Left cardiac atrium (tissue), 4 donors: Measurements from ENCODE around the gene MYL6B. TPM values are rescaled to one million over a fixed set of nuclear protein-coding genes. Genes with fewer than 3 reads are reported as not detected.

ENCODE experiments used
- ATAC-seq, 2 donors: fragments of 200-7000 bp; cut with Tn5 transposase; one replicate each; pipeline ENCODE4 v1.9.1; 2020; ENCODE audit warnings: mild to moderate bottlenecking in 2 of 2, moderate library complexity in 2 of 2
- DNase-seq: peaks from one replicate; pipeline ENCODE4 v3.0.0-alpha.2; 2020
- intact Hi-C, 2 donors: fragments of 100-400 bp; cut with DNase I; formaldehyde crosslinking; loops; one replicate each; pipeline versions ENCODE4 v1.14.1 to v1.15.1; 2022 to 2023
- total RNA-seq, 2 donors: library from RNA; stranded (reverse); fragmentation: NEBNext Ultra II Directional; extraction: Animal tissue kit (Norgen Biotek cat#: 25700); gene quantifications; one replicate each; pipeline ENCODE4 v1.2.1, GENCODE V29; 2021
- donor health status: DM: no; HTN: yes; CAD: no.
- donor health status: DM: no; HTN: yes; CAD: no; lungs with severe emphysema.
- donor health status: DM: yes; HTN: yes; CAD: no.
- donor health status: Dilated cardiomyopathy.

MYL6B gene
- total RNA-seq, 2 donors from 2014 or later: 40.5 to 42.5 TPM

DNA sequence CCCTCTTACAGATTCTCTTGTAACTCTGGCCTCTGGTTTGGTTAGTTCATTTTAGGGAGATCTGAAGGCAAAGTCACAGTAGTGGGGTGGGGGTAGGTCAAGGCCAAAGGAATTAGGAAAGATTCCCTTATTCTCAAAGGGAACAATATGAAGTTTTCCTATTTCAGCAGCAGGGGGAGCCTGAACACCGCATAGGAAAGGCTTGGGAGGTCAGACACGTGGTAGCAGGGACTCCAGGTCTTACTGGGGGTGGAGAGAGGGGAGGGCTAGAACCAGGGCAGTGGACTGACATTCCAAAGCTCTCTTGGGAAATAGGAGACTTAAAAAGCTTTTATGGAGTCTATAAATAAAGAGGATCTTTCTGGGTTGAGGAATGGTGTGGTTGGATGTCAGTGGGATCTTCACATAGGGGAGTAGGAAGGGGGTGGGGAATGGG is 33.0 kb upstream of the MYL6B start:
- DNase-seq: peak; percentile 81
- peak; percentile 48 to 53 for ATAC-seq
- intact Hi-C loops: loop anchor here in 1 of 2 donors (2.0 to 5.0 kb wide), 2 partner anchors 38 to 69 kb away; partner anchors contain the start of genes MYL6 and SMARCC2

DNA sequence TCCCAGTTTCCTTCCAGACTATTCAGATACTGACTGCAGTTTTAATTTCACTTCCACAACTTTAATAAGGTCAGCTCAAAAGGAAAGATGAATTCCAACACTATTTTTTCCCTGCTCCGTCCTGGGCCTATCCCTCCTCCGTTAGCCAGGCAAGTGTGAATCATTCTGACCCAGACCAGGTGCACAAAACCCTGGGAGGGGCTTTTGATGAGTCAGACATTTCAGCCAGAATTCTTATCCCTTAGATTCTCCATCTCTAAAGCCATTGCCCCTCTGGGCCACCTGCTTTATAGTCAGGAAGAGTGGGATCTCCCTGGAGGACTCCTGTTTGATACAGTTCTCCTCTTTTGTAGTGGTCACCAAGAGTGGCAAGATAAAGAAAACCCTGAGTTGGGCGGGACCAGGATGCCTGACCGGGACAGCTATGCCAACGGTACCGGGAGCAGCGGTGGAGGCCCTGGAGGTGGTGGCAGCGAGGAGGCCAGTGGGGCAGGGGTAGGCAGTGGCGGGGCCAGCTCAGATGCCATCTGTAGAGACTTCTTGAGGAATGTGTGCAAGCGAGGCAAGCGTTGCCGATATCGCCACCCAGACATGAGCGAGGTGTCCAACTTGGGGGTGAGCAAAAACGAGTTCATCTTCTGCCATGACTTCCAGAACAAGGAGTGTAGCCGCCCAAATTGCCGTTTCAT is 32.1 kb upstream of the MYL6B start:
- no peak for DNase-seq
- ATAC-seq: no peak
- intact Hi-C loops: no loop called here

DNA sequence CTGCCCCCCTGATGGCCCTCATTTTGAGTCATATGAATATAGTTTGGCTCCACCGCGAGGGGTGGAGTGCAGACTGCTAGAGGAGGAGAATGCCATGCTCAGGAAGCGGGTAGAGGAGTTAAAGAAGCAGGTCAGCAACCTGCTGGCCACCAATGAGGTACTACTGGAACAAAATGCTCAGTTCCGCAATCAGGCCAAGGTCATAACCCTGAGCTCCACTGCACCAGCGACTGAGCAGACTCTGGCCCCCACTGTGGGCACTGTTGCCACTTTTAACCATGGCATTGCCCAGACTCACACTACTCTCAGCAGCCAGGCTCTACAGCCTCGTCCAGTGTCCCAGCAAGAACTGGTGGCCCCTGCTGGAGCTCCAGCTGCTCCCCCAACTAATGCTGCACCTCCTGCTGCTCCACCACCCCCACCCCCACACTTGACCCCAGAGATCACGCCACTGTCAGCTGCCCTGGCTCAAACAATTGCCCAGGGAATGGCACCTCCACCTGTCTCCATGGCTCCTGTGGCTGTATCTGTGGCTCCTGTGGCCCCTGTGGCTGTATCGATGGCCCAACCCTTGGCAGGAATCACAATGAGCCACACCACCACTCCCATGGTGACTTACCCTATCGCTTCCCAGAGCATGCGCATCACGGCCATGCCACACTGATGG is 31.1 kb upstream of the MYL6B start:
- ATAC-seq (no peak), DNase-seq (no peak)
- intact Hi-C loops: no loop called here

DNA sequence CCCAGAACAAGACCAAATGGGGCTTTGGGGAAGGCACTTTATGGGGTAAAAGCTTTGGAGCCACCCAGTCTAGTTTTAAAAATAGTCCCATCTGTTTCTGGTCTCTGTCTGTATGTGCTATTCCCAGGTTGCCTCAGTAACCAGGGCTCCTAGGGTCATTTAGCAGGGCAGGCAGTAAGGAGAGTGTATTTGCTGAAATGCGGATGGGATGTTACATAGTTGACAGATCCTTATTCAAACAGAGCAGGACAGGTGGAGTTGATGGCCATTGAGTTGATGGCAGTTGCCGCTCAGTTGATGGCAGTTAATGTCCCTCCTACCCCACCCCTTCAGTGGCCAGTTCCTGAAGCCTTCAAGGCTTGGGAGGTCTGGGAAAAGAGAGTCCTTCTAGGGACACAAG is 29.8 kb upstream of the MYL6B start:
- ATAC-seq (no peak), DNase-seq (no peak)
- intact Hi-C loops: no loop called here

DNA sequence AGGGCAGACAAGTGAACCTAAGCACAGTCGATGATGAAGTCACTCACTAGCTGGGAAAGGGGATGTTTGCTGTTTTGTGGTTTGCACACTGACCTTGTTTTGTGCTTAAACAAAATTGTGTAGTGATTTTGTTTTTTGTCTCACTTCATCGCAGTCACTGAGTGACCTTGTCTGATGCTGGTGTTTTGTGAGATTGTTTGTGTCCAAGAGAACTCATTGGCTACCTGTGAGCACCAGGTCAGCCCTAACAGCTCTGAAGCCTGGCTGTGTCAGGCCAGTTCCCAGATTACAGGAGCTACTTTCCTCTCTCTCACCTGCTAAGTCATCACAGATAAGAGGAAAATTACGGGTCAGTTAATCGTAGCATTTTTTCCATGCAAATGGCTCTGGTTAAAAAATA is 28.3 kb upstream of the MYL6B start:
- ATAC-seq (no peak), DNase-seq (no peak)
- intact Hi-C loops: no loop called here

DNA sequence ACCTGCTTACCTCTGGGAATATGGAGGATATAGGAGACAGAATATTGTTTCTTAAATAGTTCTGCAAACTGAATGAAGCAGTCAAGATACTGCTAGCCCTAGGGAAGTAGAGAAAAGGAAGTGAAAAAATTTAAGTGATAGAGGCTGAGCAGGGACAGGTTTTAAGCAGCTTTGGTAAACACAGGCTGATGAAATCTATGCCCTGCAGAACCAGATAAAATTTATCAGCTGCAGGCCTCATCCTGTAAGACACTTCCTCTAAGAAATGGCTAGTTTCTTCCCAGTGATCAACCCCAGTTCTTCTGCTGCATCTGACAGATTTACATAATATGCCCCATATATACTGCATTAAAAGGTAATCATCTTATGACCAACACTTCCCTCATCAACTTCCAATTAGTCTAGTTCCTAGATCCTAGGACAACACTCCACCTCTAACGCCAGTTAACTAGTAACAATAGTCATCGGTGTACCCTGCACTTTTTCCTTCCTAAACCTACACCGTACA is 25.6 kb upstream of the MYL6B start:
- intact Hi-C loops: no loop called here
- no peak for ATAC-seq

DNA sequence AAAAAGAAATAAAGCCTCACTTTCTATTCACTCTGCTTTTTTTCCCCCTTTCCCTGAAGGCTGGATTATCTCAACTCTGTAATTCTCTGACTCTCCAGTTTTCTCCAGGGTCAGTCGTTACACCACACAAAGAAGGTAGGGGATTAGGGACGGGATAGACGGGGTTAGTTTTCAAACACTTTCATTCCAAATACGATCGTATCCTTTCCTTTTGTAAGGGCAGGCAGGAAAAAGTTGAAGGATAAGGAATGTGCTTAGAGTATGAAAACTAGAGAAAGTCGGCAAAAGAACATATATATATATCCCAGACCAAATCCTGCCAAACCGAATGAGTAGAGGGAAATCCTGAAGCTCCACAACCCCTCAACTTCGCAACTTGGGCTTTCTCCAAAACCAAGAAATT is 24.9 kb upstream of the MYL6B start:
- intact Hi-C loops: no loop called here
- DNase-seq (no peak), ATAC-seq (no peak)

More for the DNA sequence above, 25.6 kb upstream of the MYL6B start:
- no peak for DNase-seq

DNA sequence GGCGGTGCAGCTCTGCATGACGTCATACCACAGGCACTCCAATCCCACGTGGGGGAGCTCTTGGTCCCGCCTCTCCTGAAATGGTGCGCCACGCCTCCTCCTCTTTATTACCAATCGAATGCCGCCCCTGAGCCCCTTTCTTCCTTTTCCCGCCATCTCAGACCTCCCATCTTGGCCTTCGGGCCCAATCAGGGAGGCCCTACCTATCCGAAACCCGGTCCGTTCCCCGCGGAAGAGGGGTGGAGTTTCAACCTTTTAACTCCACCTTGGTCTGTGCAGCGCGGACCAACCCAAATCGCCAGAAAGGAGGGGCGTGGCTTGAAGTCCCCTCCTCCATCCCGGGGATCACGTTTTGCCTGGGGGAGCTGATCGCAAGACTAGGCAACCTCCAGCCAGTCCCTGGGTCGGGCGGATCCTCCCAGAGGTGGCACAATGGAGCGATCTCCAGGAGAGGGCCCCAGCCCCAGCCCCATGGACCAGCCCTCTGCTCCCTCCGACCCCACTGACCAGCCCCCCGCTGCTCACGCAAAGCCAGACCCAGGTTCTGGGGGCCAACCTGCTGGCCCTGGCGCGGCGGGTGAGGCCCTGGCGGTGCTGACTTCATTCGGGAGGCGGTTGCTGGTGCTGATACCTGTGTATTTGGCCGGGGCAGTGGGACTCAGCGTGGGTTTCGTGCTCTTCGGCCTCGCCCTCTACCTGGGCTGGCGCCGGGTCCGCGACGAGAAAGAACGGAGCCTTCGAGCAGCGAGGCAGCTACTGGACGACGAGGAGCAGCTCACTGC is 24.3 kb upstream of the MYL6B start, which contains the start of gene ESYT1:
TSS of gene ESYT1 (plus strand) at position 380 of the 782 bp plus-strand sequence. CDS start at position 433, 53 bp downstream.
- intact Hi-C loops: loop anchor here (2.0 kb wide), 2 partner anchors 31 to 61 kb away; partner anchors contain the start of genes MYL6 (in 1 of the 2) and SMARCC2 (in 1 of the 2)
- DNase-seq (peak; percentile 98), ATAC-seq (peak; percentile 95 to 96)

DNA sequence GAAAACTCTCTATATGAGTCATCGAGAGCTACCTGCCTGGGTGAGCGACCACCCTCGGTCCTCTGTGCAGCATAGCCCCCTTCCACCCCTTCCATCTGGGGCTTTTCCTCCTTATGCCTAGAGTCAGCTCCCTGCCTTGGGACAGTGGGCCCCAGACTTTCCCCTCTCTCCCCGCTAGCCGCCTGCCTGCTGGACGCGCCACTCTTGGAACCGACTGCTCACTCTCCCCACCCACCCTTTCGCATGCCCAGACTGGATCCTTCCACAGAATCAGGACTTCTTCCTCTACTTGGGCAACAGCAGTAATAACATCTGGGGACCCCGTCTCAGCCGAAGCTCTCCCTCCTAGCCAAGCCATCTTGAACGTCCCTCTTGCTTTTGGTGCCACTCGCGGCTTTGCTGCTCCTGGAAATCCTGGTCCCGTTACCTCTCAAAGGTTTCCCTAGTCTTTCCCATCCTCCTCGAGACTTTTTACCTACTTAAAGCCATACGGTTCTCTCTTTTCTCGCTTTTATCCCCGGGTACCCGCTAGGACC is 23.6 kb upstream of the MYL6B start:
- intact Hi-C loops: loop anchor here (2.0 kb wide), 2 partner anchors 30 to 60 kb away; partner anchors contain the start of genes MYL6 (in 1 of the 2) and SMARCC2 (in 1 of the 2)
- ATAC-seq: peak; percentile 10 to 19
- DNase-seq: no peak

DNA sequence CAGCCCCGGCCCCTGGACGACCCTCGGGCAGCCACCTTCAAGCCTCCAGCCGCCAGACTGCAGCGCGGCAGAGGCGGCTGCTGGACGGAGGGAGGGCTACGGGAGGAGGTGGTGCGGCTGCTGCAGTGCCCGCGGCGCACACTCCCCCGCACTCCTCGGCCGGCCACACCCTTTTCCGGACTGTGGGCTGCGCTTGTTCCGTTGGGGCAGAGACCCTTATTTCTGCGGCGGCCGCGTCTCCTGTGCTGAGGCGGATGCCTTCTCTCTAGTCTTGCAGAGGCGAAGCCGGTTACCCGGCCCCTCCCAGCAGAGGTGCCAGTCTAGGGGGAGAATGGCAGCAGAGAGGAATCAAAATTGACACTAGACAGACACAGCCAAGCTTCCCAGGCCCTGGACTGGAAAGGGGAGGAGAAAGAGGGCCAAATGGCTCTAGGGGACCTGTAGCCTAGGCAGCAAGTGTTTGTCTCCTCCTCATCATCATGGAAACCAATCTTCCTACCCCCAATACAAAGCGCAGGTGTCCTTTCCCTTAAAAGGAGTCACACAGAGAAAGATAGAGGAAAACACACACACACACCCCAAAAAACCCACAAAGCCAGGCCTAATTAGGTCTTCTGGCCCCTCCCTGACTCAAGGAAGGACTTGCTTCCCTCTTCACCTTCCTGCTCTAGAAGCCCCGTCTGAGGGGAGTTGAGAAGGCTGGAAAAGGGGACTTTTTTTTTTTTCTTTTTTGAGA is 23.0 kb upstream of the MYL6B start:
- DNase-seq (peak; percentile 80), ATAC-seq (peak; percentile 40 to 68)
- intact Hi-C loops: loop anchor here (2.0 kb wide), 2 partner anchors 29 to 59 kb away; partner anchors contain the start of genes MYL6 (in 1 of the 2) and SMARCC2 (in 1 of the 2)

DNA sequence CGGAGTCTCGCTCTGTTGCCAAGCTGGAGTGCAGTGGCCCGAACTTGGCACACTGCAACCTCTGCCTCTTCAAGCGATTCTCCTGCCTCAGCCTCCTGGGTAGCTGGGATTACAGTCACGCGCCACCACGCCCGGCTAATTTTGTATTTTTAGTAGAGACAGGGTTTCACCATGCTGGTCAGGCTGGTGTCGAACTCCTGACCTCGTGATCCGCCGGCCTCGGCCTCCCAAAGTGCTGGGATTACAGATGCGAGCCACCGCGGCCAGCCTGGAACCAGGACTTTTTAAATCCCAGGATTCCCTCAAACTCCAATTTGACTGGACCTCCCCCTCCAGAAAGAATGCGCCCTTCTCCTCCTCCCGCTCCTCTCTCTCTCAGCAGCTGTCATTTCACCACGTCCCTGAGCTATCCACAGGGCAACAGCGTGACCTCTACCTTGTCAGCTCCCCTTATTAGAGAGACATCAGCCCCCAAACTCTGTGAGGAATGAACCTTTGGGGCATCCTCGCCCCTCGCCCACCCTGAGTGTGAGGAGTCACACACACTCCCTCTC is 22.4 kb upstream of the MYL6B start:
- intact Hi-C loops: loop anchor here (2.0 kb wide), 2 partner anchors 29 to 59 kb away; partner anchors contain the start of genes MYL6 (in 1 of the 2) and SMARCC2 (in 1 of the 2)
- no peak for DNase-seq
- no peak for ATAC-seq

DNA sequence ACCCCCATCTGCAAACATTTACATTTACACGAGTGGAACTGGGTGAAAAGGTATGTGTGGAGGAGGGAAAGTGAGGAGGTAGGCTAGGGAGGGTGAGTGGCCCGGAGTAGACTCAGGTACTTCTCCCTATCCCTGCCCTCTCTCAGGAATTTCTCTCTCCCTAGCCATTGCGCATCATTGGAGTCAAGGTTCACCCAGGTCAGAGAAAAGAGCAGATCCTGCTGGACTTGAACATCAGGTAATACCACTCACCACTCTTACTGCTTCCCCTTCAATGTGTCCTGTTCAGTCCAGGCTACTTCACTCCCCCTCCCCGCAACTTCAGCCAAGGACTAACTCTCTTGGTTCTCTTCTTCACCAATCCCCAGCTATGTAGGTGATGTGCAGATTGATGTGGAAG is 21.5 kb upstream of the MYL6B start:
- ATAC-seq (no peak), DNase-seq (no peak)
- intact Hi-C loops: no loop called here

DNA sequence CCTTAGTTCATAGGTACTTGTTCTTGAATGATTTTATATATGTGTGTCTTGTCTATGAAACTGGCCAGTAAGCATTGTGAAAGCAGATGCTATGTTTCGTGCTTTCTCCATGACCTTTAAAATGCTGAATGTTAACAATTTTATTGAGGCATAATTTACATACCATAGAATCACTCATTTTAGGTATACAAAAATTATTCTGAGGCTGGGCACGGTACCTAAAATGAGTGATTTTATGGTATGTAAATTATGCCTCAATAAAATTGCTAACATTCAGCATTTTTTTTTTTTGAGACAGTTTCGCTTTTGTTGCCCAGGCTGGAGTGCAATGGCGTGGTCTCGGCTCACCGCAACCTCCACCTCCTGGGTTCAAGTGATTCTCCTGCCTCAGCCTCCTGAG is 17.5 kb upstream of the MYL6B start:
- intact Hi-C loops: no loop called here
- ATAC-seq (no peak), DNase-seq (no peak)

DNA sequence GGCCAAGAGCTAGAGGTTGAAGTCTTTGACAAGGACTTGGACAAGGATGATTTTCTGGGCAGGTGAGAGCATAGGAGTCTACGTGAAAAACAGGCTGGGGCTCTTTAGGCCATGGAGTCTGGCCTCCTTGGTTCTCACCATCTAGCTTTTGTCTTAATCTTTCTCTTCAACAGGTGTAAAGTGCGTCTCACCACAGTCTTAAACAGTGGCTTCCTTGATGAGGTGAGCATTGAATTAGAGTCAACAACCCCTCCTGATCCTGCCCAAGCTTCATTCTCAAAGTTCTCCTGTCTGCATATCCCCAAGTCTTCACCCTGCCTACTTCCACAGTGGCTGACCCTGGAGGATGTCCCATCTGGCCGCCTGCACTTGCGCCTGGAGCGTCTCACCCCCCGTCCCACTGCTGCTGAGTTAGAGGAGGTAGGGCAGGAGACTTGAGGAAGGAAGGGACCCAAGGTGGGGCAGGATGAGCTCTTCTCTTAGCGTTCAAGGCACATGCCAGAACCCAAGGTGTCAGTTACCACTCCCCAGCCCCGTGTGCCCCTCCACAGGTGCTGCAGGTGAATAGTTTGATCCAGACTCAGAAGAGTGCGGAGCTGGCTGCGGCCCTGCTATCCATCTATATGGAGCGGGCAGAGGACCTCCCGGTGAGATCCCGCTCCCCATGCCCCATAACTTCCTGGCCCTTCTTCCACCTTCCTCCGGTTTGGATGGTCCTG is 14.4 kb upstream of the MYL6B start:
- DNase-seq: no peak
- no peak for ATAC-seq
- intact Hi-C loops: no loop called here

DNA sequence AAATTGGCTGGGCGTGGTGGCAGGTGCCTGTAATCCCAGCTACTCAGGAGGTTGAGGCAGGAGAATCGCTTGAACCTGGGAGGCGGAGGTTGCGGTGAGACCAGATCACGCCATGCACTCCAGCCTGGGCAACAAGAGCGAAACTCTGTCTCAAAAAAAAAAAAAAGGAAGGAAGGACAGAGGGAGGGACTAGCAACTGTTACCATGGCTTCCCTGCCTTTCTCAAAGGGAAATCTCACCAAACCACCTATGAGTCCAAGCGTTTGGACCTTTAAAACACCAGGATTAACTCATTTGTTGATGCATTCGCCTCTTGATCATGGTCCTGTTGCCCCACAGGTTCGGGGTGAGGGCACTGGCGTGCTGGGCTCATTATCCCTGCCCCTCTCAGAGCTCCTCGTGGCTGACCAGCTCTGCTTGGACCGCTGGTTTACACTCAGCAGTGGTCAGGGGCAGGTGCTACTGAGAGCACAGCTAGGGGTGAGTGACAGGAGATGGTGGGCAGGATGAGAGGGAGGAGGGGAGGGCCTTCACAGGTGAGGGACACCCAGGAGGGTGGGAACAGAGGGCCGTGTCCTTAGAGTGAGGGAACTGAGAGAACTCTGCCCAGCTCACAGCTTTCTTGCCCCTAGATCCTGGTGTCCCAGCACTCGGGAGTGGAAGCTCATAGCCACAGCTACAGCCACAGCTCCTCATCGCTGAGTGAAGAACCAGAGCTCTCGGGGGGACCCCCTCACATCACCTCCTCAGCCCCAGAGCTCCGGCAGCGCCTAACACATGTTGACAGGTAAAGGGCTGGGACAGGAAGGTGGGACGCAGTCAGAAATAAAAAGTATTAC is 10.2 kb upstream of the MYL6B start:
- no peak for DNase-seq
- no peak for ATAC-seq
- intact Hi-C loops: no loop called here

DNA sequence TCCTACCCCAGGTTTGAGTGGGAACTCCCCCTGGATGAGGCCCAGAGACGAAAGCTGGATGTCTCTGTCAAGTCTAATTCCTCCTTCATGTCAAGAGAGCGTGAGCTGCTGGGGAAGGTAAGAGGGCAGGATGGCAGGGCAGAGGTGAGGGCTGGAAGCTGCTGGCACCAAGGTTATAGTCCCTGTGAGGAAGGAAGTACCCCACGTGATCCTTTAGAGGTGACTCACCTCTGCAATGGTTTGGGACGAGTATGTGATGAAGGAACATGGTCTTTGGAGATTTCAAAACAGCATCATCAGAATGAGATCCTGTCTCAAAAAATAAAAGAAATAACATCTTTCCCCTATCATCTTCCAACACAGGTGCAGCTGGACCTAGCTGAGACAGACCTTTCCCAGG is 9.2 kb upstream of the MYL6B start:
- ATAC-seq (no peak), DNase-seq (no peak)
- intact Hi-C loops: no loop called here

DNA sequence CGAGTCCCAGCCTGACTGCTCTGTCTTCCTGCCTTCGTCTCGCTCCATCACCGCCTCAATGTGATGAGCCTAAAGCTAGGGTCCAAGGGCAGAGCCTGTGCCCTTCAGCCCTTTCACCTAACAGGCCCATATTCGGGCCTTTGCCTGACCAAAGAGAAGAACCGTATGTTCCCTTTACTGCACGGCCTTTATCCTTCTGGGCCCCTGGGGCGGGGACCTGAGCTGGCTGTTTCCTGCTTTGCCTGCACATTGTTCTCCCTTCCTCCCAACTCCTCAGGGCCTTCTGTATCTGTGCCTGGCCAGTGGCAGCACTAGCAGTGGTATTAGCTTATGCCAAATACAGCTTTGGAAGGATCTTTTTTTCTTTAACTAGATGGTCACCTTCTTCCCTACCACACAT is 8.5 kb upstream of the MYL6B start:
- ATAC-seq (peak; percentile 43 to 55), DNase-seq (no peak)
- intact Hi-C loops: no loop called here
